HepG2 (cell line): ENCODE measurements around the gene ZNF519. TPM values are rescaled to one million over a fixed set of nuclear protein-coding genes. Genes with fewer than 3 reads are reported as not detected.

Experiments used
- ATAC-seq: fragments of 200-7000 bp; cut with Tn5 transposase; 3 replicates; pipeline ENCODE4 v1.9.1; 2020; ENCODE audit warnings: mild to moderate bottlenecking, moderate library complexity
- BruUV-seq: library from RNA; stranded (reverse); fragments of 400-500 nt; replicated peaks from 2 replicates; lab custom pipeline; 2021; lab: Mats Ljungman, UMichigan
- CTCF ChIA-PET: fragments of 300-600 bp; formaldehyde crosslinking; extraction: SDS; loops from one replicate; lab custom pipeline; 2021; ENCODE audit warnings: low total read pairs, inconsistent platforms, low intra/inter-chr PET ratio; lab: Yijun Ruan, JAX
- POLR2A ChIA-PET: fragments of 350-600 bp; sonication (Branson Sonifier 250); formaldehyde crosslinking; loops from one replicate; lab custom pipeline; 2020; ENCODE audit warnings: antibody characterized with exemption, inconsistent platforms; lab: Yijun Ruan, JAX
- DNase-seq: peaks from one replicate; pipeline ENCODE4 v3.0.0-alpha.2; 2015; ENCODE audit warnings: low spot score
- FAIRE-seq: peaks from 3 replicates; lab custom pipeline; 2011; peaks lifted over from hg19 to GRCh38; lab: Jason Lieb, UNC
- H2AFZ ChIP-seq: one replicate; pipeline ENCODE4 v1.6.1; 2011; ENCODE audit warnings: low read length, inconsistent platforms
- H3K27ac ChIP-seq: fragments of 300-600 bp; 3 replicates; pipeline ENCODE4 v1.8.0; 2011; ENCODE audit warnings: mixed run types, mild to moderate bottlenecking, mixed read lengths, low read length, inconsistent platforms; ENCODE audit not compliant: insufficient read depth; ENCODE audit errors: extremely low read length
- H3K27me3 ChIP-seq, 2 experiments: fragments of 200-600 bp in 1 of 2; 2 replicates in 1 of 2; 3 replicates in 1 of 2; pipeline versions ENCODE4 v1.6.0 to v1.8.0; 2011; ENCODE audit warnings: low read length in 2 of 2, mild to moderate bottlenecking in 2 of 2, moderate library complexity in 2 of 2, inconsistent platforms in 1 of 2; ENCODE audit not compliant: insufficient read depth in 2 of 2, control insufficient read depth in 1 of 2
- H3K36me3 ChIP-seq, 2 experiments: fragments of 200-600 bp in 1 of 2; replicated peaks in 1 of 2; 2 replicates in 1 of 2; 3 replicates in 1 of 2; pipeline versions ENCODE4 v1.5.1 to v1.8.0; 2011; ENCODE audit warnings: low read length in 2 of 2, inconsistent platforms in 1 of 2; ENCODE audit not compliant: insufficient read depth in 2 of 2, control insufficient read depth in 1 of 2
- H3K4me1 ChIP-seq: 2 replicates; pipeline ENCODE4 v1.5.1; 2012; ENCODE audit warnings: low read length, inconsistent platforms; ENCODE audit not compliant: insufficient read depth
- H3K4me2 ChIP-seq: 2 replicates; pipeline ENCODE4 v1.6.0; 2011; ENCODE audit warnings: low read depth, low read length, inconsistent platforms
- H3K4me3 ChIP-seq, 3 experiments: fragments of 200-600 bp in 1 of 3; sonication (generic), shearing (Covaris generic) in 1 of 3; replicated peaks in 1 of 3; 2 replicates each; pipeline ENCODE4 v1.5.1; 2011 to 2016; ENCODE audit warnings: low read length in 3 of 3, inconsistent platforms in 2 of 3, low read depth in 2 of 3, mild to moderate bottlenecking in 2 of 3, control low read depth in 1 of 3, mixed read lengths in 1 of 3; ENCODE audit not compliant: insufficient read depth in 1 of 3
- H3K79me2 ChIP-seq: one replicate; pipeline ENCODE4 v1.6.1; 2011; ENCODE audit warnings: low read length, inconsistent platforms; ENCODE audit not compliant: insufficient read depth
- H3K9ac ChIP-seq: 2 replicates; pipeline ENCODE4 v1.6.0; 2011; ENCODE audit warnings: mild to moderate bottlenecking, low read depth, low read length, inconsistent platforms; ENCODE audit not compliant: insufficient read depth
- H3K9me3 ChIP-seq: 2 replicates; pipeline ENCODE4 v1.5.1; 2012; ENCODE audit warnings: mild to moderate bottlenecking, low read length
- H4K20me1 ChIP-seq: 2 replicates; pipeline ENCODE4 v1.6.0; 2011; ENCODE audit warnings: inconsistent platforms, mild to moderate bottlenecking, low read length, moderate library complexity; ENCODE audit not compliant: insufficient read depth
- ATF7 ChIP-seq, 2 experiments: fragments of 450-650 bp in 1 of 2; sonication (generic) in 1 of 2; formaldehyde crosslinking in 1 of 2; IDR thresholded peaks; 2 replicates each; pipeline versions ENCODE4 v1.4.0 to v1.6.1; 2016 to 2020; ENCODE audit warnings: antibody characterized with exemption in 1 of 2, mild to moderate bottlenecking in 1 of 2, missing genetic modification reagents in 1 of 2
- NFKBIZ ChIP-seq: IDR thresholded peaks from 2 replicates; pipeline ENCODE4 v1.6.1; 2018; ENCODE audit warnings: missing genetic modification reagents, missing compliant biosample characterization
- ZBTB49 ChIP-seq: sonication (generic); formaldehyde crosslinking; IDR thresholded peaks from 2 replicates; pipeline ENCODE4 v1.4.0; 2020; ENCODE audit warnings: missing genetic modification reagents, borderline replicate concordance
- ZFY ChIP-seq: sonication (generic); formaldehyde crosslinking; IDR thresholded peaks from 2 replicates; pipeline ENCODE4 v1.4.0; 2020; ENCODE audit warnings: missing genetic modification reagents
- ZNF136 ChIP-seq: sonication (generic); formaldehyde crosslinking; IDR thresholded peaks from 2 replicates; pipeline ENCODE4 v1.8.1; 2022; ENCODE audit warnings: low read depth, mild to moderate bottlenecking, moderate library complexity, missing genetic modification reagents
- ZNF580 ChIP-seq: IDR thresholded peaks from 2 replicates; pipeline ENCODE4 v1.6.1; 2016; ENCODE audit warnings: low read depth, borderline replicate concordance
- ZNF709 ChIP-seq: sonication (generic); formaldehyde crosslinking; IDR thresholded peaks from 2 replicates; pipeline ENCODE4 v1.5.0; 2020; ENCODE audit warnings: mild to moderate bottlenecking, missing genetic modification reagents
- ZNF772 ChIP-seq: sonication (generic); formaldehyde crosslinking; IDR thresholded peaks from 2 replicates; pipeline ENCODE4 v1.5.0; 2020; ENCODE audit warnings: mild to moderate bottlenecking, missing genetic modification reagents
- ZSCAN22 ChIP-seq: sonication (generic); formaldehyde crosslinking; IDR thresholded peaks from 2 replicates; pipeline ENCODE4 v1.4.0; 2020; ENCODE audit warnings: mild to moderate bottlenecking, missing genetic modification reagents
- WGBS: methylation state at CpG from one replicate; pipeline ENCODE4 v1.1.6; 2017; ENCODE audit warnings: low lambda C conversion rate; 5-methylcytosine and 5-hydroxymethylcytosine counted together
- in situ Hi-C: cut with HindIII; loops from 2 replicates; pipeline ENCODE4 v1.10.0; 2017; ENCODE audit warnings: low pct_unique_long_range_greater_than_20kb; ENCODE audit not compliant: extremely low pct_ligation_motif_present
- intact Hi-C: fragments of 100-400 bp; cut with micrococcal nuclease; formaldehyde crosslinking; loops from one replicate; pipeline ENCODE4 v1.10.0; 2022; ENCODE audit not compliant: unreplicated experiment
- polyA plus RNA-seq, 8 experiments: library from polyadenylated mRNA; depleted of rRNA in 3 of 8; stranded (reverse) in 7 of 8; unstranded in 1 of 8; fragments of >200 nt; fragmentation: Illumina TruSeq in 4 of 8; extraction: Trizol in 4 of 8; gene quantifications; 2 replicates each; pipeline versions ENCODE4 v1.2.1 to v1.2.3, GENCODE V29; 2011 to 2016; ENCODE audit warnings: low read depth in 4 of 8, missing spikeins in 1 of 8, mixed read lengths in 1 of 8; ENCODE audit not compliant: insufficient read depth in 1 of 8
- total RNA-seq, 5 experiments: library from RNA; depleted of rRNA; stranded (reverse); fragments of >200 nt; fragmentation: Illumina TruSeq; extraction: Trizol; gene quantifications; 2 replicates each; pipeline ENCODE4 v1.2.3, GENCODE V29; 2016; ENCODE audit warnings: low read depth in 1 of 5
- TF ChIP-seq, protein P1 (sequence below): sonication (generic); formaldehyde crosslinking; IDR thresholded peaks from 2 replicates; pipeline ENCODE4 v1.5.0; 2020; ENCODE audit warnings: mild to moderate bottlenecking, missing genetic modification reagents

Gene ZNF519
- total and polyA plus RNA-seq, 2 of the 13 experiments (the other 11 are each of a cell fraction or from before 2014, with no cell fraction given) = 7.3 to 11.1 TPM

- Histone ChIP-seq H3K9me3 (peaks cover 44% of the 10 kb centered on the region), H3K4me3 (no peak overlapping the region), H3K4me1 (no peaks in the 10 kb centered on the region), H3K4me2 (no peak overlapping the region), H3K36me3 (0 out of 5 replicates have a peak, but pooled peaks cover 0 to 8% of the 10 kb centered on the region in 2 experiments), H3K9ac (no peak overlapping the region), H3K27me3 (no peaks in the 10 kb centered on the region; a peak in 1 of 5 replicates), H3K79me2 (no peaks in the 10 kb centered on the region), H2AFZ (no peak overlapping the region), H3K27ac (no peak overlapping the region), H4K20me1 (no peaks in the 10 kb centered on the region)
- intact Hi-C loops (no loop called here), in situ Hi-C loops (no loop called here)
- FAIRE-seq (no peak), ATAC-seq (no peak), DNase-seq (no peak)
- BruUV-seq = no TSS peak
- TF ChIP-seq ATF7 (IDR thresholded peaks at IDR 0.05) = peak; percentile 33; the same call in 1 of the 2 replicates
- no peak for TF ChIP-seq ATF7 (CRISPR knock-in tag; IDR thresholded peaks at IDR 0.05)
- no peak for TF ChIP-seq ZNF580 (CRISPR knock-in tag)
- WGBS = 100% methylated on average over 2 of the region's 2 CpGs
- POLR2A ChIA-PET = no interaction called here
- CTCF ChIA-PET = no interaction called here
Measured at GRCh38 chr18:14104201-14104600, 28.0 kb downstream of the ZNF519 start.

- Histone ChIP-seq H3K27me3 (no peaks in the 10 kb centered on the region; a peak in 1 of 5 replicates), H3K27ac (no peak overlapping the region), H3K36me3 (0 out of 5 replicates have a peak, but pooled peaks cover 0 to 3% of the 10 kb centered on the region in 2 experiments), H3K4me1 (no peaks in the 10 kb centered on the region), H2AFZ (no peak overlapping the region), H3K9me3 (peaks cover 22% of the 10 kb centered on the region), H3K4me2 (no peak overlapping the region), H4K20me1 (no peaks in the 10 kb centered on the region), H3K9ac (no peak overlapping the region), H3K79me2 (no peaks in the 10 kb centered on the region), H3K4me3 (no peak overlapping the region)
- FAIRE-seq (no peak), DNase-seq (no peak), ATAC-seq (no peak)
- in situ Hi-C loops (no loop called here), intact Hi-C loops (no loop called here)
- POLR2A ChIA-PET = no interaction called here
- CTCF ChIA-PET = no interaction called here
- TF ChIP-seq ZFY (CRISPR knock-in tag) = no peak
- no peak for TF ChIP-seq ZNF580 (CRISPR knock-in tag)
- no peak for TF ChIP-seq NFKBIZ (CRISPR knock-in tag)
- no peak for TF ChIP-seq ZBTB49 (CRISPR knock-in tag)
- no peak for TF ChIP-seq ZNF709 (CRISPR knock-in tag)
- TF ChIP-seq ZNF136 (CRISPR knock-in tag) = no peak
- TF ChIP-seq, protein P1, sequence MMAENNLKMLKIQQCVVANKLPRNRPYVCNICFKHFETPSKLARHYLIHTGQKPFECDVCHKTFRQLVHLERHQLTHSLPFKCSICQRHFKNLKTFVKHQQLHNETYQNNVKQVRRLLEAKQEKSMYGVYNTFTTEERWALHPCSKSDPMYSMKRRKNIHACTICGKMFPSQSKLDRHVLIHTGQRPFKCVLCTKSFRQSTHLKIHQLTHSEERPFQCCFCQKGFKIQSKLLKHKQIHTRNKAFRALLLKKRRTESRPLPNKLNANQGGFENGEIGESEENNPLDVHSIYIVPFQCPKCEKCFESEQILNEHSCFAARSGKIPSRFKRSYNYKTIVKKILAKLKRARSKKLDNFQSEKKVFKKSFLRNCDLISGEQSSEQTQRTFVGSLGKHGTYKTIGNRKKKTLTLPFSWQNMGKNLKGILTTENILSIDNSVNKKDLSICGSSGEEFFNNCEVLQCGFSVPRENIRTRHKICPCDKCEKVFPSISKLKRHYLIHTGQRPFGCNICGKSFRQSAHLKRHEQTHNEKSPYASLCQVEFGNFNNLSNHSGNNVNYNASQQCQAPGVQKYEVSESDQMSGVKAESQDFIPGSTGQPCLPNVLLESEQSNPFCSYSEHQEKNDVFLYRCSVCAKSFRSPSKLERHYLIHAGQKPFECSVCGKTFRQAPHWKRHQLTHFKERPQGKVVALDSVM (CRISPR knock-in tag) = no peak
- TF ChIP-seq ZSCAN22 (CRISPR knock-in tag) = no peak
- TF ChIP-seq ZNF772 (CRISPR knock-in tag) = no peak
- no TSS peak for BruUV-seq
- over 99% methylated on average over 4 of the region's 4 CpGs for WGBS
Measured at GRCh38 chr18:14100503-14101286, 31.5 kb downstream of the ZNF519 start.
